ENCODE measurements around the gene CREB5. TPM values are rescaled to one million over a fixed set of nuclear protein-coding genes. Genes with fewer than 3 reads are reported as not detected.

CREB5 gene
- total RNA-seq, 1 experiment from 2014 or later = 1.3 TPM

- TF ChIP-seq CTCF (IDR thresholded peaks at IDR 0.05) (no peak), JUN (CRISPR knock-in tag; IDR thresholded peaks at IDR 0.05) (no peak), ZNF317 (CRISPR knock-in tag; IDR thresholded peaks at IDR 0.05; ENCODE audit: borderline replicate concordance, low read depth) (no peak), SMAD3 (CRISPR knock-in tag; IDR thresholded peaks at IDR 0.05; ENCODE audit: borderline replicate concordance) (no peak), GABPB1 (CRISPR knock-in tag; IDR thresholded peaks at IDR 0.05) (no peak), ZNF281 (CRISPR knock-in tag; IDR thresholded peaks at IDR 0.05) (no peak), TCF7 (CRISPR knock-in tag; IDR thresholded peaks at IDR 0.05; ENCODE audit: low read depth) (no peak), NFATC4 (CRISPR knock-in tag; IDR thresholded peaks at IDR 0.05) (no peak), MXD4 (CRISPR knock-in tag; IDR thresholded peaks at IDR 0.05; ENCODE audit: borderline replicate concordance) (no peak), KAT7 (CRISPR knock-in tag; IDR thresholded peaks at IDR 0.05; ENCODE audit: borderline replicate concordance) (no peak), CREM (CRISPR knock-in tag; IDR thresholded peaks at IDR 0.05) (no peak)
These were observed 100.5 kb downstream of the CREB5 start (continued) for GRCh38 chr7:28512668-28513440.

- no peak for TF ChIP-seq RELA (CRISPR knock-in tag; IDR thresholded peaks at IDR 0.05; ENCODE audit: borderline replicate concordance)
- TF ChIP-seq ZNF263 (CRISPR knock-in tag; IDR thresholded peaks at IDR 0.05; ENCODE audit: low read depth) = no peak
- no peak for TF ChIP-seq ZNF416 (CRISPR knock-in tag; IDR thresholded peaks at IDR 0.05)
- no peak for TF ChIP-seq E2F5 (CRISPR knock-in tag; IDR thresholded peaks at IDR 0.05)
- no peak for TF ChIP-seq AR (CRISPR knock-in tag; IDR thresholded peaks at IDR 0.05)
- TF ChIP-seq SMAD4 (CRISPR knock-in tag; IDR thresholded peaks at IDR 0.05) = no peak
- no peak for TF ChIP-seq NR3C1 (CRISPR knock-in tag; conservative IDR thresholded peaks at IDR 0.05; ENCODE audit: low read depth)
- no peak for TF ChIP-seq TCF7 (CRISPR knock-in tag; IDR thresholded peaks at IDR 0.05; ENCODE audit: low read depth)
- no peak for TF ChIP-seq MAX (CRISPR knock-in tag; IDR thresholded peaks at IDR 0.05)
- TF ChIP-seq CDX4 (CRISPR knock-in tag; IDR thresholded peaks at IDR 0.05; ENCODE audit: borderline replicate concordance) = no peak
- TF ChIP-seq ZSCAN18 (CRISPR knock-in tag; IDR thresholded peaks at IDR 0.05) = no peak
- POLR2A ChIA-PET = no interaction called here
- CTCF ChIA-PET = interaction anchor here (0.5 to 1.6 kb wide), 5 partner anchors 20 to 212 kb away, joined by 3 to 6 read pairs (median 4); partner anchors contain the start of gene CREB5
- ATAC-seq (peak; percentile 93), DNase-seq (ENCODE audit: low spot score) (peak; percentile 46)
- Mint-ChIP-seq H3K4me1 (peaks cover 43% of the 10 kb centered on the region), H3K4me3 (peak overlapping the region; percentile 12), H3K27me3 (ENCODE audit: low read depth) (no peaks in the 10 kb centered on the region), H3K27ac (peak overlapping the region; percentile 43; the same call in 1 of the 2 replicates), H3K9me3 (no peaks in the 10 kb centered on the region), H3K36me3 (no peaks in the 10 kb centered on the region)
These were observed 104.3 kb downstream of the CREB5 start for GRCh38 chr7:28516390-28517172.
